OCI-LY1 (cell line): ENCODE data around the gene IL23A.

Source experiments
- EZH2 ChIP-seq: fragments of 200-600 bp; sonication (generic), shearing (Covaris generic); IDR thresholded peaks from 2 replicates; pipeline ENCODE4 v1.8.0; 2017; ENCODE audit warnings: borderline replicate concordance, mixed run types, mild to moderate bottlenecking, antibody characterized with exemption, low read length, moderate library complexity, mixed read lengths
- TF ChIP-seq, protein P1 (sequence below): fragments of 200-600 bp; sonication (generic), shearing (Covaris generic); IDR thresholded peaks from 2 replicates; pipeline ENCODE4 v1.5.1; 2017; ENCODE audit warnings: mild to moderate bottlenecking, antibody characterized with exemption, low read length, moderate library complexity, mixed read lengths

DNA sequence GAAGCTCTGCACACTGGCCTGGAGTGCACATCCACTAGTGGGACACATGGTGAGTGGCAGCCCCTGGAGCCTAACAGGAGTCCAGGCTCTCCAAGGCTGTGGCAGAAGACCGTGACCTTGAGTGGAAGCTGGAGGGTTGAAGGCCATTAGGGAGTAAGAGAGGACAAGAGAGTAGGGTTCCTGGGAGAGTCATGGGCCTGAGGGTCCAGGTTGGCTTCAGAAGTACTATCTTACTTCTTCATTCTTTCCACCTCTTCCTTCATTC lies 406 bp downstream of the IL23A start:
- TF ChIP-seq, protein P1, sequence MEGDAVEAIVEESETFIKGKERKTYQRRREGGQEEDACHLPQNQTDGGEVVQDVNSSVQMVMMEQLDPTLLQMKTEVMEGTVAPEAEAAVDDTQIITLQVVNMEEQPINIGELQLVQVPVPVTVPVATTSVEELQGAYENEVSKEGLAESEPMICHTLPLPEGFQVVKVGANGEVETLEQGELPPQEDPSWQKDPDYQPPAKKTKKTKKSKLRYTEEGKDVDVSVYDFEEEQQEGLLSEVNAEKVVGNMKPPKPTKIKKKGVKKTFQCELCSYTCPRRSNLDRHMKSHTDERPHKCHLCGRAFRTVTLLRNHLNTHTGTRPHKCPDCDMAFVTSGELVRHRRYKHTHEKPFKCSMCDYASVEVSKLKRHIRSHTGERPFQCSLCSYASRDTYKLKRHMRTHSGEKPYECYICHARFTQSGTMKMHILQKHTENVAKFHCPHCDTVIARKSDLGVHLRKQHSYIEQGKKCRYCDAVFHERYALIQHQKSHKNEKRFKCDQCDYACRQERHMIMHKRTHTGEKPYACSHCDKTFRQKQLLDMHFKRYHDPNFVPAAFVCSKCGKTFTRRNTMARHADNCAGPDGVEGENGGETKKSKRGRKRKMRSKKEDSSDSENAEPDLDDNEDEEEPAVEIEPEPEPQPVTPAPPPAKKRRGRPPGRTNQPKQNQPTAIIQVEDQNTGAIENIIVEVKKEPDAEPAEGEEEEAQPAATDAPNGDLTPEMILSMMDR: no peak
- no peak for TF ChIP-seq EZH2
